Adrenal gland (tissue), 12 donors: Measurements from ENCODE around the gene PSMC3. TPM values are rescaled to one million over a fixed set of nuclear protein-coding genes. Genes with fewer than 3 reads are reported as not detected.

ENCODE experiments used
- DNase-seq, 7 donors: peaks; one replicate each; pipeline ENCODE4 v3.0.0-alpha.2; 2019 to 2020
- H3K27ac ChIP-seq, 5 donors: fragments of 200-600 bp; sonication (generic) in 4 of 5; 1 replicate in 3 of 5; 2 replicates in 2 of 5; pipeline versions ENCODE4 v1.5.1 to v1.8.0; 2016 to 2020; ENCODE audit warnings: mild to moderate bottlenecking in 1 of 5
- H3K27me3 ChIP-seq: fragments of 200-600 bp; 2 replicates; pipeline ENCODE4 v1.8.0; 2021
- H3K36me3 ChIP-seq, 2 donors: fragments of 200-600 bp; replicated peaks in 1 of 2; 1 replicate in 1 of 2; 2 replicates in 1 of 2; pipeline versions ENCODE4 v1.5.1 to v1.8.0; 2018 to 2022
- H3K4me1 ChIP-seq, 2 donors: fragments of 200-600 bp; replicated peaks in 1 of 2; 1 replicate in 1 of 2; 2 replicates in 1 of 2; pipeline versions ENCODE4 v1.5.1 to v1.8.0; 2018 to 2021
- H3K4me3 ChIP-seq, 4 donors: fragments of 200-600 bp; sonication (generic) in 3 of 4; one replicate each; pipeline ENCODE4 v1.5.1; 2016 to 2018
- H3K9me3 ChIP-seq, 3 donors: fragments of 200-600 bp; sonication (generic) in 1 of 3; replicated peaks in 1 of 3; 1 replicate in 2 of 3; 2 replicates in 1 of 3; pipeline versions ENCODE4 v1.5.1 to v1.8.0; 2016 to 2021
- CTCF ChIP-seq, 6 experiments: fragments of 450-650 bp in 4 of 6; fragments of 200-600 bp in 2 of 6; sonication (generic) in 1 of 6; IDR thresholded peaks; 1 replicate in 5 of 6; 2 replicates in 1 of 6; pipeline versions ENCODE4 v1.5.1 to v1.8.0; 2016 to 2021; ENCODE audit warnings: antibody characterized with exemption in 6 of 6, mild to moderate bottlenecking in 2 of 6, moderate library complexity in 1 of 6
- POLR2A ChIP-seq, 2 donors: fragments of 450-650 bp; IDR thresholded peaks; one replicate each; pipeline ENCODE4 v1.6.1; 2017; ENCODE audit warnings: antibody characterized with exemption in 2 of 2, mild to moderate bottlenecking in 2 of 2, moderate library complexity in 1 of 2
- WGBS, 4 donors: extraction: QIAGEN DNeasy Blood & Tissue Kit in 2 of 4; methylation state at CpG; one replicate each; pipeline versions ENCODE4 v1.1.5 to v1.1.7; 2013 to 2017; 5-methylcytosine and 5-hydroxymethylcytosine counted together
- intact Hi-C, 2 donors: fragments of 100-400 bp; cut with DNase I; formaldehyde crosslinking; loops; one replicate each; pipeline versions ENCODE4 v1.14.1 to v1.15.0; 2022 to 2023
- polyA plus RNA-seq, 3 donors: library from polyadenylated mRNA; stranded (reverse); fragments of 200-250 nt in 2 of 3; fragments of 350-450 nt in 1 of 3; fragmentation: Illumina TruSeq in 1 of 3; extraction: RNeasy Lipid Tissue Mini Kit (QIAGEN cat#74804) in 1 of 3; gene quantifications; one replicate each; pipeline ENCODE4 v1.2.3, GENCODE V29; 2013 to 2014
- total RNA-seq, 9 donors: library from RNA; depleted of rRNA in 4 of 9; stranded (reverse); fragments of >200 nt in 4 of 9; fragments of 120-200 nt in 1 of 9; fragmentation: NEBNext Ultra II Directional in 1 of 9; extraction: Animal tissue kit (Norgen Biotek cat#: 25700) in 1 of 9; gene quantifications; one replicate each; pipeline versions ENCODE4 v1.1.0 to v1.2.4, GENCODE V29; 2013 to 2023
- donor health status: healthy with polysubstance abuse.
- donor health status: Bipolar disorder and iron deficiency.
- donor health status: DM: yes; HTN: yes; CAD: no.
- donor health status: DM: no; HTN: no; CAD: no.
- donor health status: DM: no; HTN: no; CAD: no.
- donor health status: DM: yes; HTN: yes; CAD: no.

Gene PSMC3
- total and polyA plus RNA-seq, 12 donors = 85.4 to 291 (median 130) TPM

DNA sequence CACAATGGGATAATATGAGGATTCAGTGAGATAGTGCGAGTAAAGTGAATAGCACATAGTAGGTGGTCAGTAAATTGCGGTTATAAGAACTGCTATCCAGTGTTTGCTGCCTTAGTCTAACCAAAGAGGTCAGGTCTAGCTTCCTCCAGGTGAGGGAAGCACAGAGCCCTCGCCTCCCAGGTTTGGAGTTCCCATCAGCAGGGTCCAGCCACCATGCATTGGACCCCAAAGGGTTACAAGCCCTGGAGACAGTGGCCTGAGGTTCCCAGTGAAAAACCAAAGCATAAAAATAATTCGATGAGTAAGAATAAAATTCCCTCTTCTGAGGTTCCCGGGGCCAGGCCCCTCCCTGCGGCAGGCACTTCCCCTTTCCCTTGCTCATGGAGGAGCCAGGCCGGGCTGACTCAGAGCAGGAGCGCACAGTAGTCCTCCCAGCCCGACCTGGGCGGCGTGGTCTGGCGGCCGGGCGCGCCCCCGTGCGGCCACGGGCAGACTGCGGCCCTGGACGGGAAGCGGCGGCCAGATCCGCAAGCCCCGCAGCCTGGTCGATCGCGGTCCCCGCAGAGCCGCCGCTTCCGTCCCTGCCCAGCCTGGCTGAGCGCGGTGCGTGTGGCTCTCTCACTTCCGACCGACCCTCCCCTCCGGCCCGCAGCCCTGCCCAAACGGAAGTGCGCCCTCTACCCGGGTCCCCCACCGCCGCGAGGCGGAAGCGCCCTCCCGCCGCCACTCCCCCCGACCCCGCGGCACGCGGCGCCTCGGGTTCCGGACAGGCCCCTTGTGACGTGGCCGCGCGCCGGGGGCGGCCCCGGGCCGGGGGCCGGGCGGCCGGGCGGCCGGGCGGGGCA lies 18.3 kb downstream of the PSMC3 start, which contains the start of gene SLC39A13:
TSS of gene SLC39A13 (plus strand) at position 845 of the 845 bp plus-strand sequence. CDS start 1,505 bp downstream, outside the sequence.
- Histone ChIP-seq H3K27me3 (no peaks in the 10 kb centered on the region), H3K4me1 (peaks cover 16 to 26% of the 10 kb centered on the region in 2 donors), H3K27ac (peak within 1 kb of the TSS; percentile 77 to 97 (median 94)), H3K36me3 (peaks cover 0 to 13% of the 10 kb centered on the region in 2 donors), H3K9me3 (no peaks in the 10 kb centered on the region), H3K4me3 (peak within 1 kb of the TSS; percentile 79 to 94 (median 82))
- peak; percentile 93 to 97 (median 96) for DNase-seq
- TF ChIP-seq CTCF (IDR thresholded peaks at IDR 0.05) (peak; percentile 31 to 97 (median 76)), POLR2A (IDR thresholded peaks at IDR 0.05) (peak; percentile 90 to 94)
- 1 to 7% (median 2%) methylated on average over 5 to 70 of the region's 70 CpGs for WGBS, 4 donors
- intact Hi-C loops = no loop called here

DNA sequence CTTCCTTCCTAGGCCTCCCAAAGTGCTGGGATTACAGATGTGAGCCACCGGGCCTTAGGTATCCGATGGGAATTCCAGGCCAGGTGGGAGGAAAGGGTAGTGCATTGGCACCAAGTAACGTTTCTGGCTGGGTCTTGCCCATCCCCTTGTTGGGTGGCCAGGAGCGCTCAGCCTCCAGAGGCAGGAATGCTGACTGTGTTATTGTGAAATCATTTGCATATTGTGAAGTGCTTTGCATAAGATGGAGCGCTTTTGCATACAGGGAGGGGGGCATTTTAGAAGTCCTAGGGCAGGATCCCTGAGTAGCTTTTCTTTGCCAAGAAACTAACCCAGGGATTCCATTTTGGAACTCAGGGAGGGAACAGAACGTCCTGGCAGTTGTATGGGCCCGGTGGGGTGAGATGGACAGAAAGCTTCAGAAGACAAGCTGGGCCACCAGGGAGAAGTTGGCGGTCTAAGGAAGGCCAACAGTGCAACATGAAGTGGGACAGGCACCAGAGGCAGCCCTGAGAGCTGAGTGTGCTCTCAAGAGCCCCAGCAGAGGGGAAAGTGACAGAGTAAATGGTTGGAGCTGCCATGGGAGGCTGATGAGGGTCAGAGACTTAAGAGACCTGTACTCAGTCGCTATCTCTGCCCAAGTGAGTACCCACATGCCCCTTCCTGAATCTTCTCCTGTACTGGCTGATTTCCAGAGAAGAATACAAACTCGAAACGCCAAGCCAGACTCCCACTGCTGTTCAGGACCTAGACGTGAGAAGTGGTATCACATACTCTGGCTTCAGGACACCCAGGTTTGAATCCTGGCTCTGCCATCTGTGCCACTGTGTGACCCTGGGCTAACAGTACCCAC lies 19.1 kb downstream of the PSMC3 start:
- intact Hi-C loops = no loop called here
- DNase-seq = peak in 2 of 7 donors; percentile 22 to 59
- H3K36me3 ChIP-seq = peaks cover 0 to 11% of the 10 kb centered on the region in 2 donors
- TF ChIP-seq CTCF (IDR thresholded peaks at IDR 0.05) (no peak), POLR2A (IDR thresholded peaks at IDR 0.05) (no peak)
- H3K27ac ChIP-seq = peak overlapping the region; percentile 41 to 97 (median 94)
- peak overlapping the region in 2 of 4 donors; percentile 27 to 94 for H3K4me3 ChIP-seq
- H3K4me1 ChIP-seq = peaks cover 16 to 26% of the 10 kb centered on the region in 2 donors
- no peaks in the 10 kb centered on the region for H3K27me3 ChIP-seq
- 48 to 57% (median 54%) methylated on average over 9 to 12 of the region's 12 CpGs for WGBS, 4 donors
- H3K9me3 ChIP-seq = no peaks in the 10 kb centered on the region

DNA sequence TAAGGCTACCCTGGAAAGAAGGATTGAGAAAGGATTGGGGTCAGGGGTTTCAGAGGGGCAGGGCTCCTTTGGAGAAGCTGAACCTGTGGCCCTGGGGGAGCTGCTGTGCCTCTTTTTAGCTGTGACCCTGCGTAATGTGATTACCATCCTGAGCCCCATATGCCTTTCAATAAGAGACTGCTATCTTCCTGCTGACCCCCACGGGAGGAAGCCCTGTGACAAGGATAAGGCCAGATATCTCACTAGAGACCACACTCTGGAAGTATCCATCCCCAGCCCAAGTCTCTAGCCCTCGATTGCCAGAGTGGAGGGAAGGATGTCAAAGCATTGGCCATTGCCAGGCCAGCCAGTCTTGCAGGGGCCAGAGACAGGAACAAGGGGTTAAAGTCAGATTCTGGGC lies 22.7 kb downstream of the PSMC3 start:
- Histone ChIP-seq H3K36me3 (no peaks in the 10 kb centered on the region), H3K27ac (no peak overlapping the region), H3K4me3 (no peak overlapping the region), H3K27me3 (no peaks in the 10 kb centered on the region), H3K9me3 (no peaks in the 10 kb centered on the region), H3K4me1 (peaks cover 24 to 27% of the 10 kb centered on the region in 2 donors)
- DNase-seq = no peak
- 77 to 85% (median 82%) methylated on average over 2 to 3 of the region's 3 CpGs for WGBS, 4 donors
- intact Hi-C loops = no loop called here
- no peak for TF ChIP-seq CTCF (IDR thresholded peaks at IDR 0.05)
- TF ChIP-seq POLR2A (IDR thresholded peaks at IDR 0.05) = no peak

- TF ChIP-seq POLR2A (IDR thresholded peaks at IDR 0.05) = no peak
- TF ChIP-seq CTCF (IDR thresholded peaks at IDR 0.05) = no peak
- WGBS, 4 donors = 42 to 77% (median 53%) methylated on average over 4 of the region's 4 CpGs
- no peak for DNase-seq
- no peaks in the 10 kb centered on the region for H3K9me3 ChIP-seq
- H3K4me1 ChIP-seq = peaks cover 24 to 27% of the 10 kb centered on the region in 2 donors
- H3K4me3 ChIP-seq = no peak overlapping the region
- intact Hi-C loops = no loop called here
- no peak overlapping the region for H3K27ac ChIP-seq
- no peaks in the 10 kb centered on the region for H3K27me3 ChIP-seq
- no peaks in the 10 kb centered on the region for H3K36me3 ChIP-seq
These were observed 23.1 kb downstream of the PSMC3 start for GRCh38 chr11:47403135-47403534.
